Measurements from ENCODE around the gene PRDX1. TPM values are rescaled to one million over a fixed set of nuclear protein-coding genes. Genes with fewer than 3 reads are reported as not detected.
"Not testable (repeated sequence)": the region's sequence is repeated elsewhere in the genome, so short reads cannot be mapped to it uniquely, and the experiment has no call there.

PRDX1 gene
- total RNA-seq, 5 donors from 2014 or later (not counting 1 experiment from before 2014, with no cell fraction given) = 59.3 to 156 (median 151) TPM

DNA sequence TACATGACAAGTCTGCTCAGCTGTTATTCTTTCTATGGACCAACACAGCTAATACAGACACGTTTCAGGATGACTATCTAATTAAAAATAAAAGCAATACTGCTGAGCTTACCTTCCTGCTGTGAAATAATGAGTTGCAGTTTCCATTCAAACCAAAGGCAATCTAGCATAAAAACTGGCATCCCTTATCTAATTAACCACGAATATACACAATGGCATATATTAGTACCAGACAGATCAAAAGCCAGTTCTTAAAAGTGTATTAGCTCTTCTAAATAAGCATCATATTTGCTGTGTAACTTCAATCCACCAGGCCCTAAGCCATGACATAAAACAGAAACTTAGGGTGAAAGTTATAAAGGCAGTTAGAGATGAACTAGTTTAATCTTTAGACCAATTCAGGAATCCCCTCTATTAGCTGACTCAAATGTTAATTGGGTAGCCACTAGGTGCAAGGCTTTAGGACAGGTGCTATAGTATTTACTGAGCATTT is 51.3 kb downstream of the PRDX1 start:
- Mint-ChIP-seq H3K27ac (no peak overlapping the region), H3K9me3 (no peaks in the 10 kb centered on the region), H3K27me3 (no peaks in the 10 kb centered on the region), H3K4me3 (no peak overlapping the region), H3K36me3 (peaks cover 3% of the 10 kb centered on the region), H3K4me1 (peaks cover 0 to 3% (median 0%) of the 10 kb centered on the region in 3 donors)
- Histone ChIP-seq H3K4me3 (ENCODE audit: control insufficient read depth in 1 of 2, extremely low read depth in 1 of 2, low read length in 1 of 2) (no peak overlapping the region), H3K36me3 (ENCODE audit: control insufficient read depth in 2 of 2, extremely low read depth in 1 of 2, insufficient read depth in 1 of 2, low read length in 1 of 2) (no peaks in the 10 kb centered on the region), H3K27ac (ENCODE audit: low read length) (no peak overlapping the region), H3K9me3 (no peaks in the 10 kb centered on the region), H3K27me3 (replicated peaks in 1 of 2; ENCODE audit: control insufficient read depth in 2 of 2, extremely low read depth in 1 of 2, insufficient read depth in 2 of 2, low read length in 1 of 2) (no peaks in the 10 kb centered on the region), H3K4me1 (ENCODE audit: control insufficient read depth in 1 of 2, extremely low read depth in 1 of 2, insufficient read depth in 2 of 2, low read length in 2 of 2) (no peaks in the 10 kb centered on the region)
- ChIA-PET POLR2A (interaction anchor here in 1 of 2 donors (0.5 kb wide), 1 partner anchor 79 kb away, joined by 3 read pairs; no protein-coding TSS in a partner anchor), CTCF (interaction anchor here (0.5 to 0.6 kb wide), 3 partner anchors 21 to 602 kb away, joined by 3 read pairs; no protein-coding TSS in a partner anchor)
- DNase-seq (no peak), ATAC-seq (replicated peaks in 1 of 4) (no peak)
- WGBS (ENCODE audit: insufficient coverage) = no CpG with 5 or more reads among the region's 2 CpGs

GRCh38 chr1:45467353-45467752 is 54.3 kb downstream of the PRDX1 start:
- ATAC-seq (replicated peaks in 1 of 4); H3K27ac ChIP-seq (ENCODE audit: low read length); H3K4me1 ChIP-seq (ENCODE audit: control insufficient read depth in 1 of 2, extremely low read depth in 1 of 2, insufficient read depth in 2 of 2, low read length in 2 of 2); H3K9me3 Mint-ChIP-seq; H3K36me3 ChIP-seq (ENCODE audit: control insufficient read depth in 2 of 2, extremely low read depth in 1 of 2, insufficient read depth in 1 of 2, low read length in 1 of 2); H3K9me3 ChIP-seq; H3K4me1 Mint-ChIP-seq; H3K36me3 Mint-ChIP-seq; CTCF ChIA-PET; H3K27me3 ChIP-seq (replicated peaks in 1 of 2; ENCODE audit: control insufficient read depth in 2 of 2, extremely low read depth in 1 of 2, insufficient read depth in 2 of 2, low read length in 1 of 2); DNase-seq; H3K27me3 Mint-ChIP-seq; H3K4me3 ChIP-seq (ENCODE audit: control insufficient read depth in 1 of 2, extremely low read depth in 1 of 2, low read length in 1 of 2); H3K4me3 Mint-ChIP-seq; POLR2A ChIA-PET; H3K27ac Mint-ChIP-seq: not testable (repeated sequence)
- 87% methylated on average over 3 of the region's 9 CpGs for WGBS (ENCODE audit: insufficient coverage)

- Histone ChIP-seq H3K9me3 (no peaks in the 10 kb centered on the region), H3K27ac (ENCODE audit: low read length) (no peak overlapping the region), H3K4me3 (ENCODE audit: control insufficient read depth in 1 of 2, extremely low read depth in 1 of 2, low read length in 1 of 2) (no peak overlapping the region), H3K4me1 (ENCODE audit: control insufficient read depth in 1 of 2, extremely low read depth in 1 of 2, insufficient read depth in 2 of 2, low read length in 2 of 2) (no peaks in the 10 kb centered on the region), H3K36me3 (ENCODE audit: control insufficient read depth in 2 of 2, extremely low read depth in 1 of 2, insufficient read depth in 1 of 2, low read length in 1 of 2) (peaks cover 0 to 3% of the 10 kb centered on the region in 2 donors), H3K27me3 (replicated peaks in 1 of 2; ENCODE audit: control insufficient read depth in 2 of 2, extremely low read depth in 1 of 2, insufficient read depth in 2 of 2, low read length in 1 of 2) (no peaks in the 10 kb centered on the region)
- H3K4me3 Mint-ChIP-seq = no peak overlapping the region
- ChIA-PET CTCF (no interaction called here), POLR2A (no interaction called here)
- no peaks in the 10 kb centered on the region for H3K9me3 Mint-ChIP-seq
- H3K36me3 Mint-ChIP-seq = peaks cover 8% of the 10 kb centered on the region
- DNase-seq (no peak), ATAC-seq (replicated peaks in 1 of 4) (no peak)
- H3K27ac Mint-ChIP-seq = no peak overlapping the region
- H3K27me3 Mint-ChIP-seq = no peaks in the 10 kb centered on the region
- H3K4me1 Mint-ChIP-seq = peaks cover 0 to 2% (median 0%) of the 10 kb centered on the region in 3 donors
Measured at GRCh38 chr1:45465277-45465676, 56.4 kb downstream of the PRDX1 start.

Other genes starting within 250 kb of the PRDX1 start
- 1 to 10 TPM in 3 of 5 donors, under 1 TPM in 2; 0.21 to 2.0 (median 1.4) TPM for gene HPDL, start 195.0 kb downstream of the PRDX1 start, total RNA-seq
- 10 to 100 TPM; 16.8 to 50.0 (median 19.8) TPM for gene TOE1, start 181.7 kb downstream of the PRDX1 start, total RNA-seq
- gene MUTYH, start 181.4 kb downstream of the PRDX1 start, total RNA-seq = 10 to 100 TPM; 60.2 to 71.0 (median 68.4) TPM
- gene TESK2, start 30.7 kb downstream of the PRDX1 start, total RNA-seq = 1 to 10 TPM; 4.3 to 7.9 (median 5.5) TPM
- gene CCDC163, start 21.8 kb downstream of the PRDX1 start, total RNA-seq = 1 to 10 TPM in 4 of 5 donors, under 1 TPM in 1; 0.83 to 3.0 (median 2.4) TPM
- gene MMACHC, start 21.6 kb downstream of the PRDX1 start, total RNA-seq = 1 to 10 TPM; 1.9 to 6.4 (median 4.9) TPM
- gene AKR1A1, start 28.9 kb upstream of the PRDX1 start, total RNA-seq = 100 to 1,000 TPM in 1 of 5 donors, 10 to 100 TPM in 4; 48.2 to 105 (median 92.9) TPM
- gene NASP, start 62.2 kb upstream of the PRDX1 start, total RNA-seq = 100 to 1,000 TPM in 2 of 5 donors, 10 to 100 TPM in 3; 64.6 to 145 (median 74.7) TPM
- gene CCDC17, start 102.2 kb upstream of the PRDX1 start, total RNA-seq = 1 to 10 TPM; 5.9 to 8.6 (median 7.5) TPM
- 100 to 1,000 TPM; 124 to 155 (median 151) TPM for gene GPBP1L1, start 164.6 kb upstream of the PRDX1 start, total RNA-seq
- 10 to 100 TPM; 11.0 to 19.7 (median 16.5) TPM for gene TMEM69, start 166.3 kb upstream of the PRDX1 start, total RNA-seq
- gene IPP, start 228.8 kb upstream of the PRDX1 start, total RNA-seq = 10 to 100 TPM; 10.0 to 14.8 (median 13.0) TPM

Measured in T-cell (primary cell).